H1 (cell line): ENCODE results near the gene CNGB1. TPM values are rescaled to one million over a fixed set of nuclear protein-coding genes. Genes with fewer than 3 reads are reported as not detected.

Experiments used
- CTCF ChIA-PET: fragments of 300-600 bp; sonication (Branson Sonifier 250); formaldehyde crosslinking; loops from one replicate; lab custom pipeline; 2021; ENCODE audit not compliant: partially characterized antibody; lab: Charles Lee
- POLR2A ChIA-PET: fragments of 300-600 bp; sonication (Branson Sonifier 250); formaldehyde crosslinking; loops from one replicate; lab custom pipeline; 2021; ENCODE audit warnings: inconsistent platforms; ENCODE audit not compliant: partially characterized antibody; lab: Charles Lee
- DNase-seq, 2 experiments: peaks; one replicate each; pipeline versions ENCODE4 v3.0.0 to v3.0.0-alpha.2; 2010 to 2022; ENCODE audit warnings: low spot score in 2 of 2, low read depth in 1 of 2, mixed read lengths in 1 of 2
- FAIRE-seq: peaks from 2 replicates; lab custom pipeline; 2011; peaks lifted over from hg19 to GRCh38; lab: Jason Lieb, UNC
- H2AFZ ChIP-seq: 2 replicates; pipeline ENCODE4 v1.8.1; 2012; ENCODE audit warnings: low read length, inconsistent platforms
- H2AK5ac ChIP-seq: 2 replicates; pipeline ENCODE4 v1.6.1; 2013; ENCODE audit warnings: low read depth, low read length
- H2BK120ac ChIP-seq: replicated peaks from 2 replicates; pipeline ENCODE3; 2013; ENCODE audit warnings: low read depth, low read length, inconsistent platforms
- H2BK12ac ChIP-seq: 2 replicates; pipeline ENCODE4 v1.6.1; 2013; ENCODE audit warnings: low read depth, low read length
- H2BK15ac ChIP-seq: 2 replicates; pipeline ENCODE4 v1.6.1; 2013; ENCODE audit warnings: low read length
- H2BK20ac ChIP-seq: 2 replicates; pipeline ENCODE4 v1.6.1; 2013; ENCODE audit warnings: low read length
- H2BK5ac ChIP-seq: 2 replicates; pipeline ENCODE4 v1.6.1; 2013; ENCODE audit warnings: low read depth, low read length
- H3K14ac ChIP-seq: 2 replicates; pipeline ENCODE4 v1.6.1; 2013; ENCODE audit warnings: inconsistent platforms; ENCODE audit not compliant: insufficient read length
- H3K18ac ChIP-seq: 2 replicates; pipeline ENCODE4 v1.6.1; 2013; ENCODE audit warnings: low read length; ENCODE audit errors: extremely low read depth
- H3K23ac ChIP-seq: 2 replicates; pipeline ENCODE4 v1.6.1; 2013; ENCODE audit warnings: inconsistent platforms; ENCODE audit not compliant: insufficient read length
- H3K23me2 ChIP-seq: 2 replicates; pipeline ENCODE4 v1.6.1; 2013; ENCODE audit warnings: low read depth, low read length
- H3K27ac ChIP-seq: 2 replicates; pipeline ENCODE4 v1.6.1; 2011; ENCODE audit warnings: low read depth, low read length, inconsistent platforms
- H3K27me3 ChIP-seq, 4 experiments: replicated peaks in 1 of 4; 1 replicate in 1 of 4; 2 replicates in 3 of 4; pipeline versions ENCODE4 v1.6.1 to v1.8.1; 2011 to 2013; ENCODE audit warnings: low read length in 3 of 4, mild to moderate bottlenecking in 3 of 4, inconsistent platforms in 2 of 4, mixed read lengths in 2 of 4, moderate library complexity in 1 of 4; ENCODE audit not compliant: control insufficient read depth in 3 of 4, insufficient read depth in 3 of 4; ENCODE audit errors: extremely low read depth in 1 of 4
- H3K36me3 ChIP-seq, 4 experiments: 2 replicates each; pipeline versions ENCODE4 v1.6.1 to v1.8.1; 2011 to 2013; ENCODE audit warnings: mild to moderate bottlenecking in 4 of 4, low read length in 3 of 4, moderate library complexity in 2 of 4, control low read depth in 1 of 4, inconsistent platforms in 1 of 4; ENCODE audit not compliant: insufficient read depth in 4 of 4, control insufficient read depth in 2 of 4
- H3K4ac ChIP-seq: replicated peaks from 2 replicates; pipeline ENCODE3; 2013; ENCODE audit warnings: low read length, low read depth, mixed read lengths, inconsistent platforms; ENCODE audit not compliant: insufficient read length
- H3K4me1 ChIP-seq, 4 experiments: replicated peaks in 1 of 4; 1 replicate in 1 of 4; 2 replicates in 3 of 4; pipeline versions ENCODE4 v1.6.1 to v1.8.1; 2011 to 2013; ENCODE audit warnings: low read length in 3 of 4, inconsistent platforms in 2 of 4, mixed read lengths in 1 of 4; ENCODE audit not compliant: insufficient read depth in 4 of 4, control insufficient read depth in 3 of 4
- H3K4me2 ChIP-seq, 2 experiments: 2 replicates each; pipeline versions ENCODE4 v1.6.1 to v1.8.1; 2011 to 2013; ENCODE audit warnings: low read depth in 2 of 2, low read length in 2 of 2, control low read depth in 1 of 2, inconsistent platforms in 1 of 2, mild to moderate bottlenecking in 1 of 2; ENCODE audit not compliant: insufficient read depth in 1 of 2
- H3K4me3 ChIP-seq, 4 experiments: fragments of 200-600, 300-600 bp in 1 of 4; sonication (generic), shearing (Covaris generic), sonication (Bioruptor Twin) in 1 of 4; 2 replicates each; pipeline versions ENCODE4 v1.5.1 to v1.8.1; 2011 to 2016; ENCODE audit warnings: low read length in 4 of 4, low read depth in 3 of 4, control low read depth in 2 of 4, inconsistent platforms in 2 of 4, mild to moderate bottlenecking in 2 of 4, mixed read lengths in 1 of 4, moderate library complexity in 1 of 4; ENCODE audit not compliant: insufficient read depth in 2 of 4; ENCODE audit errors: extremely low read depth in 1 of 4
- H3K56ac ChIP-seq: replicated peaks from 2 replicates; pipeline ENCODE3; 2013; ENCODE audit warnings: low read depth, mild to moderate bottlenecking, mixed read lengths, low read length, inconsistent platforms; ENCODE audit not compliant: insufficient read length
- H3K79me1 ChIP-seq: 2 replicates; pipeline ENCODE4 v1.6.1; 2013; ENCODE audit warnings: low read depth, low read length, control low read depth
- H3K79me2 ChIP-seq, 2 experiments: 2 replicates each; pipeline versions ENCODE4 v1.6.1 to v1.8.1; 2012 to 2013; ENCODE audit warnings: low read length in 2 of 2, mild to moderate bottlenecking in 2 of 2, inconsistent platforms in 1 of 2; ENCODE audit not compliant: insufficient read depth in 2 of 2, control insufficient read depth in 1 of 2
- H3K9ac ChIP-seq, 4 experiments: replicated peaks in 1 of 4; 1 replicate in 1 of 4; 2 replicates in 3 of 4; pipeline versions ENCODE4 v1.6.1 to v1.8.1; 2011 to 2013; ENCODE audit warnings: low read depth in 3 of 4, low read length in 3 of 4, control low read depth in 2 of 4, mild to moderate bottlenecking in 2 of 4, moderate library complexity in 2 of 4, inconsistent platforms in 1 of 4; ENCODE audit errors: extremely low read depth in 1 of 4
- H3K9me3 ChIP-seq, 2 experiments: 2 replicates each; pipeline versions ENCODE4 v1.6.1 to v1.8.1; 2012 to 2013; ENCODE audit warnings: mild to moderate bottlenecking in 2 of 2, moderate library complexity in 2 of 2, control low read depth in 1 of 2, inconsistent platforms in 1 of 2, low read depth in 1 of 2, low read length in 1 of 2, mixed read lengths in 1 of 2; ENCODE audit not compliant: insufficient read depth in 2 of 2
- H4K20me1 ChIP-seq, 2 experiments: replicated peaks in 1 of 2; 2 replicates each; pipeline versions ENCODE3 to v1.8.1; 2011 to 2013; ENCODE audit warnings: inconsistent platforms in 2 of 2, low read length in 2 of 2, mild to moderate bottlenecking in 1 of 2; ENCODE audit not compliant: insufficient read depth in 2 of 2, control insufficient read depth in 1 of 2
- H4K5ac ChIP-seq: 2 replicates; pipeline ENCODE4 v1.6.1; 2013; ENCODE audit warnings: low read length, low read depth, mixed read lengths, inconsistent platforms; ENCODE audit not compliant: insufficient read length
- H4K8ac ChIP-seq: 2 replicates; pipeline ENCODE4 v1.8.0; 2013; ENCODE audit warnings: mild to moderate bottlenecking, moderate library complexity, low read length, inconsistent platforms; ENCODE audit not compliant: insufficient read depth; ENCODE audit errors: extremely low read depth
- H4K91ac ChIP-seq: replicated peaks from 2 replicates; pipeline ENCODE3; 2013; ENCODE audit warnings: low read length, mixed read lengths, inconsistent platforms; ENCODE audit not compliant: insufficient read length
- KDM1A ChIP-seq: fragments of 200-600, 300-600 bp; sonication (generic); IDR thresholded peaks from 2 replicates; pipeline ENCODE4 v1.7.1; 2016; ENCODE audit warnings: mild to moderate bottlenecking, low read length, borderline replicate concordance
- NRF1 ChIP-seq: IDR thresholded peaks from 2 replicates; pipeline ENCODE4 v1.6.1; 2011; ENCODE audit warnings: mild to moderate bottlenecking, low read depth, low read length, improper control_type of control experiment
- POLR2AphosphoS5 ChIP-seq: IDR thresholded peaks from 2 replicates; pipeline ENCODE4 v1.6.1; 2011; ENCODE audit warnings: low read depth, low read length
- POU5F1 ChIP-seq: IDR thresholded peaks from 2 replicates; pipeline ENCODE4 v1.6.1; 2011; ENCODE audit warnings: low read depth, mild to moderate bottlenecking, low read length, moderate library complexity
- SIRT6 ChIP-seq: IDR thresholded peaks from one replicate; pipeline ENCODE4 v1.7.1; 2012; ENCODE audit warnings: low read length, inconsistent platforms
- SIX5 ChIP-seq: IDR thresholded peaks from 2 replicates; pipeline ENCODE4 v1.6.1; 2011; ENCODE audit warnings: mild to moderate bottlenecking, low read depth, low read length
- SRF ChIP-seq: IDR thresholded peaks from 2 replicates; pipeline ENCODE4 v1.6.1; 2011; ENCODE audit warnings: mild to moderate bottlenecking, low read depth, low read length, moderate library complexity
- ZNF274 ChIP-seq: IDR thresholded peaks from 2 replicates; pipeline ENCODE4 v1.7.0; 2012; ENCODE audit warnings: low read length, borderline replicate concordance; ENCODE audit errors: extremely low read depth
- WGBS, 2 experiments: shearing (Covaris generic) in 1 of 2; methylation state at CpG; one replicate each; pipeline versions ENCODE4 v1.1.6 to v1.1.7; 2013 to 2015; ENCODE audit warnings: low lambda C conversion rate in 2 of 2, mixed read lengths in 2 of 2, inconsistent platforms in 1 of 2, low coverage in 1 of 2, missing lambda C conversion rate in 1 of 2; ENCODE audit not compliant: insufficient replicate concordance in 2 of 2, insufficient coverage in 1 of 2, insufficient read length in 1 of 2; ENCODE audit errors: extremely low coverage in 1 of 2, missing lambda C conversion rate in 1 of 2; 5-methylcytosine and 5-hydroxymethylcytosine counted together
- polyA plus RNA-seq, 7 experiments: library from polyadenylated mRNA; depleted of rRNA in 3 of 7; stranded (reverse) in 5 of 7; unstranded in 2 of 7; fragments of >200 nt in 5 of 7; fragments of 200-250 nt in 2 of 7; gene quantifications; 1 replicate in 5 of 7; 2 replicates in 1 of 7; 4 replicates in 1 of 7; pipeline versions ENCODE4 v1.2.1 to v1.2.3, GENCODE V29; 2011 to 2013; ENCODE audit warnings: missing spikeins in 2 of 7, mixed read lengths in 2 of 7
- total RNA-seq: library from RNA; stranded (reverse); fragmentation: NEBNext Ultra II Directional; extraction: Animal tissue kit (Norgen Biotek cat#: 25700); gene quantifications from 2 replicates; pipeline ENCODE4 v1.2.1, GENCODE V29; 2021
- TF ChIP-seq, protein P1 (sequence below): IDR thresholded peaks from 2 replicates; pipeline ENCODE4 v1.6.1; 2012; ENCODE audit warnings: low read length, inconsistent platforms

Gene CNGB1
- total and polyA plus RNA-seq, 2 of the 8 experiments (the other 6 are each of a cell fraction or from before 2014, with no cell fraction given) = not detected

DNA sequence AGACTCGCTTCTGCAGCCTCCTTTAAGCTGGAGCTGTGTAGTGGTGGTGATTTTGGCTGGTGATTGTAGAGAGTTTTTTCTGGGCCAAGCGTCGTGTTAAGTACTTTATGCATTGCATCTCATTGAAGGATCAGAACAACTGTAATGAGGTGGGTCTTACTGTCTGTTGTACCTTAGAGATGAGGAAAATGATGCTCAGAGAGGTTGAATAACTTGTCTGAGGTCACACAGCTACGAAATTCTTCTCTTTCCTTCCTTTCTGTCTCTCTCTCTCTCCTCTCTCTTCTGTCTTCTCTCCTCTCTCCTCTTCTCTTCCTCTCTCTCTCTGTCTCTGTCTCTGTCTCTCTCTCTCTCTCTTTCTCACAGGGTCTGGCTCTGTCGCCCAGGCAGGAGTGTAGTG lies 82.8 kb downstream of the CNGB1 start:
- no peak overlapping the region for H3K9ac ChIP-seq
- no peaks in the 10 kb centered on the region; the same call in 1 of the 2 replicates for H3K23me2 ChIP-seq
- H4K91ac ChIP-seq = no peak overlapping the region
- H3K79me2 ChIP-seq = no peaks in the 10 kb centered on the region
- no peak overlapping the region for H2AK5ac ChIP-seq
- H3K14ac ChIP-seq = no peak overlapping the region
- no peak overlapping the region for H2BK20ac ChIP-seq
- 89% methylated on average over 5 of the region's 5 CpGs; no CpG with 5 or more reads in 1 of the 2 experiments for WGBS, 2 experiments
- H3K36me3 ChIP-seq = no peaks in the 10 kb centered on the region
- no peak overlapping the region for H2BK5ac ChIP-seq
- H2BK120ac ChIP-seq = no peak overlapping the region
- peaks cover 0 to 11% (median 3%) of the 10 kb centered on the region in 4 experiments; a peak in 5 of 7 replicates for H3K4me1 ChIP-seq
- POLR2A ChIA-PET = no interaction called here
- no peaks in the 10 kb centered on the region for H3K79me1 ChIP-seq
- H4K20me1 ChIP-seq = no peaks in the 10 kb centered on the region
- no peak overlapping the region for H3K4me3 ChIP-seq
- no peak overlapping the region for H2BK15ac ChIP-seq
- H4K5ac ChIP-seq = no peak overlapping the region
- CTCF ChIA-PET = interaction anchor here (1.3 to 5.9 kb wide), 4 partner anchors 12 to 112 kb away, joined by 3 to 55 read pairs (median 7); no protein-coding TSS in a partner anchor
- H2AFZ ChIP-seq = no peak overlapping the region
- DNase-seq (no peak), FAIRE-seq (no peak)
- no peak overlapping the region for H3K4ac ChIP-seq
- TF ChIP-seq ZNF274 = no peak
- no peak for TF ChIP-seq SIRT6
- no peak for TF ChIP-seq NRF1
- TF ChIP-seq POLR2AphosphoS5 = no peak
- TF ChIP-seq SIX5 = no peak
- no peak for TF ChIP-seq SRF
- TF ChIP-seq POU5F1 = no peak
- no peak for TF ChIP-seq KDM1A
- TF ChIP-seq, protein P1, sequence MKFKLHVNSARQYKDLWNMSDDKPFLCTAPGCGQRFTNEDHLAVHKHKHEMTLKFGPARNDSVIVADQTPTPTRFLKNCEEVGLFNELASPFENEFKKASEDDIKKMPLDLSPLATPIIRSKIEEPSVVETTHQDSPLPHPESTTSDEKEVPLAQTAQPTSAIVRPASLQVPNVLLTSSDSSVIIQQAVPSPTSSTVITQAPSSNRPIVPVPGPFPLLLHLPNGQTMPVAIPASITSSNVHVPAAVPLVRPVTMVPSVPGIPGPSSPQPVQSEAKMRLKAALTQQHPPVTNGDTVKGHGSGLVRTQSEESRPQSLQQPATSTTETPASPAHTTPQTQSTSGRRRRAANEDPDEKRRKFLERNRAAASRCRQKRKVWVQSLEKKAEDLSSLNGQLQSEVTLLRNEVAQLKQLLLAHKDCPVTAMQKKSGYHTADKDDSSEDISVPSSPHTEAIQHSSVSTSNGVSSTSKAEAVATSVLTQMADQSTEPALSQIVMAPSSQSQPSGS = no peak
- no peak overlapping the region for H3K23ac ChIP-seq
- no peak overlapping the region for H3K27ac ChIP-seq
- H3K4me2 ChIP-seq = no peak overlapping the region
- H3K9me3 ChIP-seq = no peaks in the 10 kb centered on the region
- H3K18ac ChIP-seq = no peak overlapping the region
- H2BK12ac ChIP-seq = no peak overlapping the region
- no peak overlapping the region for H3K56ac ChIP-seq
- H4K8ac ChIP-seq = no peak overlapping the region
- H3K27me3 ChIP-seq = peaks cover 0 to 5% (median under 1%) of the 10 kb centered on the region in 4 experiments; a peak in 2 of 7 replicates
